GM12892 (cell line): ENCODE results near the gene DGLUCY.

ENCODE experiments used
- DNase-seq: peaks from one replicate; pipeline ENCODE4 v3.0.0; 2011; ENCODE audit not compliant: insufficient read length
- FAIRE-seq: peaks from 2 replicates; lab custom pipeline; 2011; peaks lifted over from hg19 to GRCh38; lab: Jason Lieb, UNC
- POLR2A ChIP-seq: IDR thresholded peaks from 2 replicates; pipeline ENCODE4 v1.6.1; 2011; ENCODE audit warnings: low read depth, low read length, control low read depth
- POLR2AphosphoS5 ChIP-seq: IDR thresholded peaks from 2 replicates; pipeline ENCODE4 v1.6.1; 2011; ENCODE audit warnings: low read depth, low read length, control low read depth
- TAF1 ChIP-seq: IDR thresholded peaks from 2 replicates; pipeline ENCODE4 v1.6.1; 2011; ENCODE audit warnings: low read depth, mild to moderate bottlenecking, control low read depth, low read length, borderline replicate concordance

Gene DGLUCY

DNA sequence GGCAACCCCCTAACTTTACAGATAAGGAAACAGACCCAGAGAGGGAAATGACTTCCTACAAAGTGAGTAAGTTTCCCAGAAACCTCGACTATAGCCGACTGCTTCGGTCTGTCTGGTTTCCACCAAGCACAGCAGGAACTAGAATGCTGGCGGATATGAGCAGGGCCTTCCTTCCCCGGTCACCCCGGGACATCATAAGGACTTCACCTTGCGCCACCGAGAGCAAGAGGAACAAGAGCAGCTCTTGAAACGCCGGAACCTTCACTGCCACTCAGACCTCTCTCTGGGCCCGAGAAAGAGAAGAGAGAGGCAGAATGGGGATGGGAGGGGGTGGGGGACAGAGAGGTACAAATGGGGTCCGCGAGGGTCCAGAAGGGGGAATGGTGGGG lies 160.0 kb downstream of the DGLUCY start:
- DNase-seq (no peak), FAIRE-seq (no peak)
- no peak for TF ChIP-seq TAF1
- no peak for TF ChIP-seq POLR2A
- no peak for TF ChIP-seq POLR2AphosphoS5

DNA sequence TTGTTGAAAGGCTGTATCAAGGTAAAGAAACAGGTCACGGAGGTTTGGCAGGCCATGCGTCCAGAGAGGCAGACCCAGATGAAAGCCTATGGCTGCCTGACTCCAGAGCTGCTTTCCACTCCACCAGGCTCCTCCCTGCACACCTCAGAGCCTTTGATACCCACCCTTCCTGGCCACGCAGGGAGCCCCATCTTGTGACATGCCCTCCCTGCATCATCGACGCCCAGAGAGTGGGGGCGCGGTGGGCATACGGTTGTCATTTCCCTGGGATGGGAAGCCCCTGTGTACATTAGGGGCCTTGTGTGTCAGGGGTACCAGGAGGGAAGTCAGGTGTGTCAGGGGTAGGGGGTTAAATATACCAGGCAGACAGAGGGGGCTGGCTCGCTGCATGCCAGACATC lies 160.9 kb downstream of the DGLUCY start:
- no peak for DNase-seq
- TF ChIP-seq POLR2AphosphoS5: no peak
- FAIRE-seq: no peak
